HCT116 (cell line): ENCODE results near the gene GNAT2.

Experiments used
- POLR2A ChIP-seq: IDR thresholded peaks from 2 replicates; pipeline ENCODE4 v1.7.0; 2011; ENCODE audit warnings: borderline replicate concordance; ENCODE audit not compliant: insufficient read depth, insufficient read length; ENCODE audit errors: extremely low read depth
- POLR2AphosphoS5 ChIP-seq: IDR thresholded peaks from 2 replicates; pipeline ENCODE4 v1.6.1; 2011; ENCODE audit warnings: mild to moderate bottlenecking, low read depth, low read length, moderate library complexity
- TF ChIP-seq, protein P1 (sequence below), 3 experiments: fragments of 200-600 bp in 1 of 3; sonication (generic) in 1 of 3; IDR thresholded peaks in 2 of 3; conservative IDR thresholded peaks in 1 of 3; 2 replicates each; pipeline ENCODE4 v1.5.1; 2012 to 2017; ENCODE audit warnings: low read depth in 2 of 3, low read length in 2 of 3, antibody characterized with exemption in 1 of 3, borderline replicate concordance in 1 of 3, control low read depth in 1 of 3, mild to moderate bottlenecking in 1 of 3, mixed read lengths in 1 of 3, mixed run types in 1 of 3, moderate library complexity in 1 of 3; ENCODE audit not compliant: insufficient read depth in 1 of 3

DNA sequence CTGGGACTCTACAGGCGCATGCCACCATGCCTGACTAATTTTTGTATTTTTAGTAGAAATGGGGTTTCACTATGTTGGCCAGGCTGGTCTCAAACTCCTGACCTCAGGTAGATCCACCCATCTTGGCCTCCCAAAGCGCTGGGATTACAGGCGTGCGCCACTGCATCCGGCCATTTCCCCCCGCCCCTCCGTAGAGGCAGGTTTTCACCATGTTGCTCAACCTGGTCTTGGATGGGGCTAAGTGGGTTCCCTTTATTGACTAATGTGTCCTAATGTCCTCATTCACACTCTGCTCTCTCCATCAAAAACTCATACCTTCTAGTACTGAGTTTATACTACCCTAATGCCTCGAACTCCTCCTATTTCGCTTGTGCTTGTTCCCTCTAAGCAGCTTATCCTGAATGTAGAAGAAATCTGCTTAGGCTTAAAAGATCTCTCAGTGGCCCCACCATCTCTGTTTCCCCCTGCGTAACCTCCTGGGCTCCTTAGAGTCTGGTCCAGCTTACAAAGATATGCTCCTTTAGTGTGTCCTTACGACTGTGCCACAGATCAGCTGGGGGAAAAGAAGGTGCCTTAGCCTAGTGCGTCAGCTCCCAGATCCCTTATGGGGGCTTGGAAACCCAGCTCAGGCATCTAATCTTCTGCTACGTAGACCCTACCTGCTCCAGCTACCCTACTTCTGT is 8.0 kb downstream of the GNAT2 start:
- no peak for TF ChIP-seq POLR2A
- TF ChIP-seq, protein P1, sequence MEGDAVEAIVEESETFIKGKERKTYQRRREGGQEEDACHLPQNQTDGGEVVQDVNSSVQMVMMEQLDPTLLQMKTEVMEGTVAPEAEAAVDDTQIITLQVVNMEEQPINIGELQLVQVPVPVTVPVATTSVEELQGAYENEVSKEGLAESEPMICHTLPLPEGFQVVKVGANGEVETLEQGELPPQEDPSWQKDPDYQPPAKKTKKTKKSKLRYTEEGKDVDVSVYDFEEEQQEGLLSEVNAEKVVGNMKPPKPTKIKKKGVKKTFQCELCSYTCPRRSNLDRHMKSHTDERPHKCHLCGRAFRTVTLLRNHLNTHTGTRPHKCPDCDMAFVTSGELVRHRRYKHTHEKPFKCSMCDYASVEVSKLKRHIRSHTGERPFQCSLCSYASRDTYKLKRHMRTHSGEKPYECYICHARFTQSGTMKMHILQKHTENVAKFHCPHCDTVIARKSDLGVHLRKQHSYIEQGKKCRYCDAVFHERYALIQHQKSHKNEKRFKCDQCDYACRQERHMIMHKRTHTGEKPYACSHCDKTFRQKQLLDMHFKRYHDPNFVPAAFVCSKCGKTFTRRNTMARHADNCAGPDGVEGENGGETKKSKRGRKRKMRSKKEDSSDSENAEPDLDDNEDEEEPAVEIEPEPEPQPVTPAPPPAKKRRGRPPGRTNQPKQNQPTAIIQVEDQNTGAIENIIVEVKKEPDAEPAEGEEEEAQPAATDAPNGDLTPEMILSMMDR (IDR thresholded peaks at IDR 0.05 in 2 of 3, conservative IDR thresholded peaks at IDR 0.05 in 1 of 3; ENCODE audit: borderline replicate concordance in 1 of 3, insufficient read depth in 1 of 3, low read depth in 2 of 3, low read length in 2 of 3) = no peak
- TF ChIP-seq POLR2AphosphoS5 = no peak
